C4-2B (cell line): Measurements from ENCODE around the gene CNBD2.
A peak's percentile ranks its signal among the peaks of the same experiment; 100 is the strongest.
"Not testable (repeated sequence)": the region's sequence is repeated elsewhere in the genome, so short reads cannot be mapped to it uniquely, and the experiment has no call there.

Source experiments
- H3K27ac ChIP-seq: fragments of 450-650 bp; 2 replicates; pipeline ENCODE4 v1.5.1; 2017
- CTCF ChIP-seq: fragments of 450-650 bp; conservative IDR thresholded peaks from 2 replicates; pipeline ENCODE4 v1.5.1; 2017; ENCODE audit warnings: mild to moderate bottlenecking
- ZFX ChIP-seq: fragments of 450-650 bp; IDR thresholded peaks from 2 replicates; pipeline ENCODE4 v1.6.1; 2017

The CNBD2 gene

GRCh38 chr20:36066777-36067176 lies 98.4 kb downstream of the CNBD2 start:
- peak overlapping the region; percentile 30 for H3K27ac ChIP-seq
- TF ChIP-seq CTCF = no peak
- no peak for TF ChIP-seq ZFX

- not testable (repeated sequence) for H3K27ac ChIP-seq
These were observed 100.1 kb downstream of the CNBD2 start for GRCh38 chr20:36068526-36068925.

DNA sequence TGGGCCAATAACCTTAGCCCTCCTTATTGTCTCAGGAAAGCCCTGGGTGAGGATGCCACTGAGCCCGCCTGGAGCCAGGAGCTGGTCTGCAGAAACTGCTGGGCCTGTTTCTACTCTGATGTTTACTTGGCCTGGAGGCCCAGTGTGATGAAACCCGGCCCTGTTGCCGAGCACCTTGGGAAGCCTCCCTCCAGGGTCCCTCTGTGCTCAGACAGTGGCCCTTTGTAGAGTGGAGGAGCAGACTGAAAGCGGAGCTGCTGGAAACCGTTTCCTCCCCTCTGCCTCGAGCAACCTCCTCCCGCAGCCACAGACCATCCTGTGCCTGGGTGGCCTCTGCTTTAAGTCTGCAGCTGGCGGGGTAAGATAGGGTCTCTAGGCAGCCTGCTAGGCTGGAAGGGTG lies 102.1 kb downstream of the CNBD2 start:
- TF ChIP-seq CTCF (no peak), ZFX (no peak)
- no peak overlapping the region for H3K27ac ChIP-seq

- TF ChIP-seq ZFX = no peak
- no peak for TF ChIP-seq CTCF
- no peak overlapping the region for H3K27ac ChIP-seq
These were observed 103.5 kb downstream of the CNBD2 start for GRCh38 chr20:36071848-36072247.

GRCh38 chr20:36074983-36075382 lies 106.6 kb downstream of the CNBD2 start:
- TF ChIP-seq CTCF = no peak
- TF ChIP-seq ZFX = no peak
- H3K27ac ChIP-seq = no peak overlapping the region

- H3K27ac ChIP-seq = not testable (repeated sequence)
These were observed 109.4 kb downstream of the CNBD2 start for GRCh38 chr20:36077762-36078161.

DNA sequence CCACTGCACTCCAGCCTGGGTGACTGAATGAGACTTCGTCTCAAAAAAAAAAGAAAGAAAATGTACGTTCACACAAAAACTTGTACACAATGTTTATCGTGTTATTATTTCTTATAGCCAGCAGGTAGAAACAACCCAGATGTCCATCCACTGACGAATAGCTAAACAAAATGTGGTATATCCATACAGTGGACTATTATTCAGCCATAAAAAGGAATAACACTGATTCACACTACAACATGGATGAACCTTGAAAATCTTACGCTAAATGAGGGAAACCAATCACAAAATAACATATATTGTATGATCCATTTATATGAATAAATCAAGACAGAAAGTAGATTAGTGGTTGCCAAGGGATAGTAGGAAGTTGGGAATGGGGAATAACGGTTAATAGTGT lies 111.1 kb downstream of the CNBD2 start:
- no peak overlapping the region for H3K27ac ChIP-seq
- TF ChIP-seq ZFX (no peak), CTCF (no peak)

- H3K27ac ChIP-seq = not testable (repeated sequence)
These were observed 111.6 kb downstream of the CNBD2 start for GRCh38 chr20:36079984-36080383.
